Breast epithelium (tissue), 3 donors: Measurements from ENCODE around the gene TRNT1.

ENCODE experiments used
- POLR2A ChIP-seq: fragments of 450-650 bp; IDR thresholded peaks from one replicate; pipeline ENCODE4 v1.6.1; 2016; ENCODE audit warnings: antibody characterized with exemption, mild to moderate bottlenecking, moderate library complexity
- POLR2AphosphoS5 ChIP-seq, 3 donors: sonication (generic); formaldehyde crosslinking; IDR thresholded peaks; one replicate each; pipeline ENCODE4 v1.6.1; 2017; ENCODE audit warnings: antibody characterized with exemption in 3 of 3
- TF ChIP-seq, protein P1 (sequence below), 3 donors: fragments of 450-650 bp; IDR thresholded peaks; one replicate each; pipeline ENCODE4 v1.5.1; 2016 to 2017; ENCODE audit warnings: antibody characterized with exemption in 3 of 3, mild to moderate bottlenecking in 3 of 3, moderate library complexity in 3 of 3

GRCh38 chr3:3151513-3151912 is 24.8 kb downstream of the TRNT1 start:
- TF ChIP-seq, protein P1, sequence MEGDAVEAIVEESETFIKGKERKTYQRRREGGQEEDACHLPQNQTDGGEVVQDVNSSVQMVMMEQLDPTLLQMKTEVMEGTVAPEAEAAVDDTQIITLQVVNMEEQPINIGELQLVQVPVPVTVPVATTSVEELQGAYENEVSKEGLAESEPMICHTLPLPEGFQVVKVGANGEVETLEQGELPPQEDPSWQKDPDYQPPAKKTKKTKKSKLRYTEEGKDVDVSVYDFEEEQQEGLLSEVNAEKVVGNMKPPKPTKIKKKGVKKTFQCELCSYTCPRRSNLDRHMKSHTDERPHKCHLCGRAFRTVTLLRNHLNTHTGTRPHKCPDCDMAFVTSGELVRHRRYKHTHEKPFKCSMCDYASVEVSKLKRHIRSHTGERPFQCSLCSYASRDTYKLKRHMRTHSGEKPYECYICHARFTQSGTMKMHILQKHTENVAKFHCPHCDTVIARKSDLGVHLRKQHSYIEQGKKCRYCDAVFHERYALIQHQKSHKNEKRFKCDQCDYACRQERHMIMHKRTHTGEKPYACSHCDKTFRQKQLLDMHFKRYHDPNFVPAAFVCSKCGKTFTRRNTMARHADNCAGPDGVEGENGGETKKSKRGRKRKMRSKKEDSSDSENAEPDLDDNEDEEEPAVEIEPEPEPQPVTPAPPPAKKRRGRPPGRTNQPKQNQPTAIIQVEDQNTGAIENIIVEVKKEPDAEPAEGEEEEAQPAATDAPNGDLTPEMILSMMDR (IDR thresholded peaks at IDR 0.05), result no peak
- no peak for TF ChIP-seq POLR2AphosphoS5 (IDR thresholded peaks at IDR 0.05)
- no peak for TF ChIP-seq POLR2A
